ENCODE data around the gene CAMTA1.

The CAMTA1 gene

GRCh38 chr1:6939363-6939762, 154.1 kb downstream of the CAMTA1 start:
- H3K9me3 ChIP-seq (ENCODE audit: insufficient read depth, low read length), result no peaks in the 10 kb centered on the region
- H3K27ac ChIP-seq (ENCODE audit: low read depth, low read length), result no peak overlapping the region
- H2AFZ ChIP-seq (ENCODE audit: low read depth, low read length, severe bottlenecking), result no peak overlapping the region
- no peaks in the 10 kb centered on the region for H3K36me3 ChIP-seq (ENCODE audit: low read length)
- no peak overlapping the region for H3K9ac ChIP-seq (ENCODE audit: low read length)
- H3K27me3 ChIP-seq (ENCODE audit: low read length), result no peaks in the 10 kb centered on the region
- H4K20me1 ChIP-seq (ENCODE audit: low read depth, low read length), result no peaks in the 10 kb centered on the region
- no peak overlapping the region for H3K4me3 ChIP-seq (ENCODE audit: insufficient read depth, low read length, poor library complexity, severe bottlenecking)
- TF ChIP-seq EZH2phosphoT487 (conservative IDR thresholded peaks at IDR 0.05; ENCODE audit: low read length) (no peak), CTCF (IDR thresholded peaks at IDR 0.05; ENCODE audit: insufficient read depth, low read length, poor library complexity, severe bottlenecking) (no peak)
- H3K79me2 ChIP-seq (ENCODE audit: insufficient read depth, low read length), result no peaks in the 10 kb centered on the region
- no peaks in the 10 kb centered on the region for H3F3A ChIP-seq (ENCODE audit: insufficient read depth)
- no peaks in the 10 kb centered on the region for H3K9me2 ChIP-seq (replicated peaks; ENCODE audit: insufficient read depth, low read length)
- H3K4me2 ChIP-seq (ENCODE audit: low read depth, low read length, poor library complexity, severe bottlenecking), result no peak overlapping the region

- TF ChIP-seq CTCF (IDR thresholded peaks at IDR 0.05; ENCODE audit: insufficient read depth, low read length, poor library complexity, severe bottlenecking) (no peak), EZH2phosphoT487 (conservative IDR thresholded peaks at IDR 0.05; ENCODE audit: low read length) (no peak)
- H3K27ac ChIP-seq (ENCODE audit: low read depth, low read length), result no peak overlapping the region
- H2AFZ ChIP-seq (ENCODE audit: low read depth, low read length, severe bottlenecking), result no peak overlapping the region
- no peak overlapping the region for H3K9ac ChIP-seq (ENCODE audit: low read length)
- no peak overlapping the region for H3K4me2 ChIP-seq (ENCODE audit: low read depth, low read length, poor library complexity, severe bottlenecking)
- H4K20me1 ChIP-seq (ENCODE audit: low read depth, low read length), result no peaks in the 10 kb centered on the region
- H3K9me2 ChIP-seq (replicated peaks; ENCODE audit: insufficient read depth, low read length), result no peaks in the 10 kb centered on the region
- no peaks in the 10 kb centered on the region for H3K27me3 ChIP-seq (ENCODE audit: low read length)
- no peak overlapping the region for H3K4me3 ChIP-seq (ENCODE audit: insufficient read depth, low read length, poor library complexity, severe bottlenecking)
- H3F3A ChIP-seq (ENCODE audit: insufficient read depth), result no peaks in the 10 kb centered on the region
- no peaks in the 10 kb centered on the region for H3K9me3 ChIP-seq (ENCODE audit: insufficient read depth, low read length)
- H3K36me3 ChIP-seq (ENCODE audit: low read length), result no peaks in the 10 kb centered on the region
- H3K79me2 ChIP-seq (ENCODE audit: insufficient read depth, low read length), result no peaks in the 10 kb centered on the region
Measured at GRCh38 chr1:6941786-6942185, 156.5 kb downstream of the CAMTA1 start.

- Histone ChIP-seq H2AFZ (ENCODE audit: low read depth, low read length, severe bottlenecking) (no peak overlapping the region), H3K36me3 (ENCODE audit: low read length) (no peaks in the 10 kb centered on the region), H3K27me3 (ENCODE audit: low read length) (no peaks in the 10 kb centered on the region), H3K9ac (ENCODE audit: low read length) (no peak overlapping the region), H4K20me1 (ENCODE audit: low read depth, low read length) (no peaks in the 10 kb centered on the region), H3F3A (ENCODE audit: insufficient read depth) (no peaks in the 10 kb centered on the region), H3K9me2 (replicated peaks; ENCODE audit: insufficient read depth, low read length) (no peaks in the 10 kb centered on the region), H3K4me3 (ENCODE audit: insufficient read depth, low read length, poor library complexity, severe bottlenecking) (no peak overlapping the region), H3K4me2 (ENCODE audit: low read depth, low read length, poor library complexity, severe bottlenecking) (no peak overlapping the region), H3K9me3 (ENCODE audit: insufficient read depth, low read length) (no peaks in the 10 kb centered on the region), H3K79me2 (ENCODE audit: insufficient read depth, low read length) (no peaks in the 10 kb centered on the region), H3K27ac (ENCODE audit: low read depth, low read length) (no peak overlapping the region)
- no peak for TF ChIP-seq CTCF (IDR thresholded peaks at IDR 0.05; ENCODE audit: insufficient read depth, low read length, poor library complexity, severe bottlenecking)
- no peak for TF ChIP-seq EZH2phosphoT487 (conservative IDR thresholded peaks at IDR 0.05; ENCODE audit: low read length)
Measured at GRCh38 chr1:6942990-6943389, 157.7 kb downstream of the CAMTA1 start.

Measured in SU-DHL-6 (cell line).